Peyer's patch (tissue), 4 donors: ENCODE measurements around the gene PARP11. TPM values are rescaled to one million over a fixed set of nuclear protein-coding genes. Genes with fewer than 3 reads are reported as not detected.

ENCODE experiments used
- DNase-seq, 3 donors: peaks; one replicate each; pipeline ENCODE4 v3.0.0-alpha.2; 2017 to 2019
- H3K27ac ChIP-seq, 4 donors: fragments of 200-600 bp; sonication (generic); one replicate each; pipeline ENCODE4 v1.5.1; 2016 to 2019
- H3K27me3 ChIP-seq, 2 donors: fragments of 200-600 bp; sonication (generic); one replicate each; pipeline ENCODE4 v1.5.1; 2019
- H3K36me3 ChIP-seq, 3 donors: fragments of 200-600 bp; sonication (generic); one replicate each; pipeline ENCODE4 v1.5.1; 2016 to 2019
- H3K4me1 ChIP-seq, 4 donors: fragments of 200-600 bp; sonication (generic); one replicate each; pipeline ENCODE4 v1.5.1; 2016 to 2019
- H3K4me3 ChIP-seq, 4 donors: fragments of 200-600 bp; sonication (generic); 1 replicate in 3 of 4; 2 replicates in 1 of 4; pipeline ENCODE4 v1.5.1; 2016 to 2019; ENCODE audit warnings: mild to moderate bottlenecking in 1 of 4
- H3K9me3 ChIP-seq, 4 donors: fragments of 200-600 bp; sonication (generic); one replicate each; pipeline ENCODE4 v1.5.1; 2016 to 2019; ENCODE audit warnings: mild to moderate bottlenecking in 1 of 4
- CTCF ChIP-seq, 6 experiments: fragments of 450-650 bp in 4 of 6; fragments of 200-600 bp in 2 of 6; sonication (generic) in 1 of 6; IDR thresholded peaks; one replicate each; pipeline ENCODE4 v1.5.1; 2017 to 2019; ENCODE audit warnings: antibody characterized with exemption in 6 of 6, mild to moderate bottlenecking in 3 of 6, moderate library complexity in 1 of 6
- POLR2A ChIP-seq, 2 donors: fragments of 450-650 bp; IDR thresholded peaks; one replicate each; pipeline ENCODE4 v1.5.1; 2017; ENCODE audit warnings: antibody characterized with exemption in 2 of 2, mild to moderate bottlenecking in 2 of 2, moderate library complexity in 2 of 2
- total RNA-seq, 4 donors: library from RNA; depleted of rRNA; stranded (reverse); fragments of >200 nt; gene quantifications; one replicate each; pipeline ENCODE4 v1.1.0, GENCODE V29; 2016

Gene PARP11
- total RNA-seq, 4 donors from 2014 or later = 5.1 to 28.1 (median 6.9) TPM

GRCh38 chr12:3882896-3883564 is 9.8 kb upstream of the PARP11 start:
- no peak overlapping the region for H3K4me3 ChIP-seq
- no peaks in the 10 kb centered on the region for H3K9me3 ChIP-seq
- no peaks in the 10 kb centered on the region for H3K27me3 ChIP-seq
- H3K36me3 ChIP-seq = no peaks in the 10 kb centered on the region
- H3K4me1 ChIP-seq = no peaks in the 10 kb centered on the region
- no peak overlapping the region for H3K27ac ChIP-seq
- DNase-seq = no peak
- TF ChIP-seq CTCF (IDR thresholded peaks at IDR 0.05) = peak in 3 of 6 experiments; percentile 27 to 51 (median 42)
- no peak for TF ChIP-seq POLR2A (IDR thresholded peaks at IDR 0.05)

DNA sequence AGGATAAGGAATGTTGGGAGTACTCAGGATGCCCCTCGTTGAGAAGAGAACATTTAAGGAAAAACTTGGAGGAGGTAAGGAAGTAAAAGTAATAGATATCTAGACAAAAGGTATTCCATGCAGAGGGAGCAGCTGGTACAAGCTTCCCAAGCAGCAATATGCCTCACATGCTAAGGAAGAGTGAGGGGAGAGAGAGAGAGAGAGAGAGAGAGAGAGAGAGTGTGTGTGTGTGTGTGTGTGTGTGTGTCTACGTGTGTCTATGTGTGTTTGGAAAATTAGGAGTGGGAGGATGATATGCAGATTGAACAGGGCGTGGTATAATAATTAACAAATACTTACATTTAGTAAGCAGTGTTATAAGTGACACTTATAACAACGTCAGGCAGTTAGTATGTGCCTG is 9.2 kb upstream of the PARP11 start:
- H3K36me3 ChIP-seq = no peaks in the 10 kb centered on the region
- TF ChIP-seq CTCF (IDR thresholded peaks at IDR 0.05) = no peak
- TF ChIP-seq POLR2A (IDR thresholded peaks at IDR 0.05) = no peak
- H3K4me1 ChIP-seq = no peaks in the 10 kb centered on the region
- H3K4me3 ChIP-seq = no peak overlapping the region
- no peak for DNase-seq
- H3K27ac ChIP-seq = no peak overlapping the region
- no peaks in the 10 kb centered on the region for H3K27me3 ChIP-seq
- H3K9me3 ChIP-seq = no peaks in the 10 kb centered on the region

DNA sequence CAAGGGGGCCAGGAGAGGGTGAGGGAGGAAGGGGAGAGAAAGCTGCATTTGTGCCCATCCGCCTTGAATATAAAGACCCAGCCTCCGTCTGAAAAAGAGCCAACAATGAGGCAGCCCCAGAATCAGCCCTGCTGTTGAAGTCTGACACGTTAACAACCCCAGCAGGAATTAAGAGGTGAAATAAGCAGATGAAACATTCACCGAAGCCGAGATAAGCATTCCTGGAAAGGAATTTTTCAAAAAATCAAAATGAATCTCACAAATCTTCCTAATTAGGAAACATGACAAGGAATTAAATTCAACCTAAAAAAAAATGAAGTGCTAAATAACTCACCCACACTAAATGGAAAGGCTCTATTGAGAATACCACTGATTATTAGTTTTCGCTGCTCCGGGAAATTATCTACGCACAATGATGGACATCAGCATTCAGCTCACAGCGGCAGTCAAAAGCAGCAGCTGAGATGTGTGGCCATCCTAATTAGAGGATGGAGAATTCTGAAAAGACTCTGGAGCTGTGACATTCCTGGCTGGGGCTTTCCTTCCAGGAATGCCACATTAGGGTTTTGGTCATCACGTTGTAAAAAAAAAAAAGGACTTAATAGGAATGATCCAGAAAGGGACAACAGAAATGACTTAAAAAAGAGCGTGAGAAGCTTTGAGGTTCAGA is 8.2 kb upstream of the PARP11 start:
- no peak overlapping the region for H3K27ac ChIP-seq
- no peaks in the 10 kb centered on the region for H3K9me3 ChIP-seq
- no peaks in the 10 kb centered on the region for H3K27me3 ChIP-seq
- TF ChIP-seq CTCF (IDR thresholded peaks at IDR 0.05) (no peak), POLR2A (IDR thresholded peaks at IDR 0.05) (no peak)
- no peaks in the 10 kb centered on the region for H3K4me1 ChIP-seq
- no peak overlapping the region for H3K4me3 ChIP-seq
- no peaks in the 10 kb centered on the region for H3K36me3 ChIP-seq
- no peak for DNase-seq

- Histone ChIP-seq H3K27me3 (no peaks in the 10 kb centered on the region), H3K27ac (no peak overlapping the region), H3K4me1 (no peaks in the 10 kb centered on the region), H3K36me3 (no peaks in the 10 kb centered on the region), H3K9me3 (no peaks in the 10 kb centered on the region), H3K4me3 (no peak overlapping the region)
- no peak for DNase-seq
- no peak for TF ChIP-seq CTCF (IDR thresholded peaks at IDR 0.05)
These were observed 6.6 kb upstream of the PARP11 start for GRCh38 chr12:3879846-3880245.

DNA sequence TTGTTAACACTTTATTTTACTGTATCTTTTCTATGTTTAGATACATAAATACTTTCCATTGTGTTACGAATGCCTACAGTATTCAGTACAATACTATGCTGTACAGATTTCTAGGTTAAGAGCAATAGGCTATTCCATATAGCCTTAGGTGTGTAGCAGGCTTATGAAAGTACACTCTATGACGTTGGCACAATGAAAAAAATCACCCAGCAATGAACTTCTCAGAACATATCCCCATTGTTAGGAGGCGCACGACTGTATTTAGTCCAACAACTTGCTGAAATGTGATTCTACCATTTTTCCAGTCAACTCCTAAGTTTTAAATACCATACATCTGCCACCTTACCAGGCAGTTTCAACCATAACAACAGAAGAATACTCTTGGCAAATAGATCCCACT is 1.8 kb downstream of the PARP11 start:
- peak overlapping the region; percentile 85 to 97 (median 91) for H3K27ac ChIP-seq

More for the DNA sequence above, 1.8 kb downstream of the PARP11 start:
- TF ChIP-seq POLR2A (IDR thresholded peaks at IDR 0.05) = no peak
- TF ChIP-seq CTCF (IDR thresholded peaks at IDR 0.05) = no peak
- Histone ChIP-seq H3K4me1 (peaks cover 0 to 32% (median 6%) of the 10 kb centered on the region in 4 donors), H3K27me3 (no peaks in the 10 kb centered on the region), H3K36me3 (no peaks in the 10 kb centered on the region), H3K4me3 (peak overlapping the region in 3 of 4 donors; percentile 56 to 78 (median 65)), H3K9me3 (no peaks in the 10 kb centered on the region)
- no peak for DNase-seq
